Measurements from ENCODE around the gene MYL10.

DNA sequence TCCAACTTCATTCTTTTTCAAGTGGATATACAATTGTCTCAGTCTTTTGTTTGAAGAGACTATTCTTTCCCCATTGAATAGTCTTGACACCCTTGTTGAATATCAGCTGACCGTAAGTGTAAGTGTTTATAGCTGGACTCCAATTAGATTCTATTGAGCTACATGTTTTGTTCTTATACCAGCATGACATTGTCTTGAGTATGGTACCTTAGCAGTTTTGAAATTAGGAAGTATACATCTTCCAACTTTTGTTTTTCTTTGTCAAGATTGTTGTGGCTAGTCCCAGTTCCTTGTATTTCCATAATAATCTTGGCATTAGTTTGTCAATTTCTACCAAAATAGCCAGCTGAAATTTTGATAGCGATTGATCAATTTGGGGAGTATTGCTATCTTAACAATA lies 56.9 kb downstream of the MYL10 start:
- TF ChIP-seq, protein P1, sequence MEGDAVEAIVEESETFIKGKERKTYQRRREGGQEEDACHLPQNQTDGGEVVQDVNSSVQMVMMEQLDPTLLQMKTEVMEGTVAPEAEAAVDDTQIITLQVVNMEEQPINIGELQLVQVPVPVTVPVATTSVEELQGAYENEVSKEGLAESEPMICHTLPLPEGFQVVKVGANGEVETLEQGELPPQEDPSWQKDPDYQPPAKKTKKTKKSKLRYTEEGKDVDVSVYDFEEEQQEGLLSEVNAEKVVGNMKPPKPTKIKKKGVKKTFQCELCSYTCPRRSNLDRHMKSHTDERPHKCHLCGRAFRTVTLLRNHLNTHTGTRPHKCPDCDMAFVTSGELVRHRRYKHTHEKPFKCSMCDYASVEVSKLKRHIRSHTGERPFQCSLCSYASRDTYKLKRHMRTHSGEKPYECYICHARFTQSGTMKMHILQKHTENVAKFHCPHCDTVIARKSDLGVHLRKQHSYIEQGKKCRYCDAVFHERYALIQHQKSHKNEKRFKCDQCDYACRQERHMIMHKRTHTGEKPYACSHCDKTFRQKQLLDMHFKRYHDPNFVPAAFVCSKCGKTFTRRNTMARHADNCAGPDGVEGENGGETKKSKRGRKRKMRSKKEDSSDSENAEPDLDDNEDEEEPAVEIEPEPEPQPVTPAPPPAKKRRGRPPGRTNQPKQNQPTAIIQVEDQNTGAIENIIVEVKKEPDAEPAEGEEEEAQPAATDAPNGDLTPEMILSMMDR (IDR thresholded peaks at IDR 0.05): no peak
- TF ChIP-seq EP300 (IDR thresholded peaks at IDR 0.05) (no peak), POLR2A (IDR thresholded peaks at IDR 0.05) (no peak)
